GDM1 (cell line): Measurements from ENCODE around the gene CPVL.

Source experiments
- DNase-seq: peaks from one replicate; lab custom pipeline; 2025; lab: John Stamatoyannopoulos, UW

Gene CPVL

DNA sequence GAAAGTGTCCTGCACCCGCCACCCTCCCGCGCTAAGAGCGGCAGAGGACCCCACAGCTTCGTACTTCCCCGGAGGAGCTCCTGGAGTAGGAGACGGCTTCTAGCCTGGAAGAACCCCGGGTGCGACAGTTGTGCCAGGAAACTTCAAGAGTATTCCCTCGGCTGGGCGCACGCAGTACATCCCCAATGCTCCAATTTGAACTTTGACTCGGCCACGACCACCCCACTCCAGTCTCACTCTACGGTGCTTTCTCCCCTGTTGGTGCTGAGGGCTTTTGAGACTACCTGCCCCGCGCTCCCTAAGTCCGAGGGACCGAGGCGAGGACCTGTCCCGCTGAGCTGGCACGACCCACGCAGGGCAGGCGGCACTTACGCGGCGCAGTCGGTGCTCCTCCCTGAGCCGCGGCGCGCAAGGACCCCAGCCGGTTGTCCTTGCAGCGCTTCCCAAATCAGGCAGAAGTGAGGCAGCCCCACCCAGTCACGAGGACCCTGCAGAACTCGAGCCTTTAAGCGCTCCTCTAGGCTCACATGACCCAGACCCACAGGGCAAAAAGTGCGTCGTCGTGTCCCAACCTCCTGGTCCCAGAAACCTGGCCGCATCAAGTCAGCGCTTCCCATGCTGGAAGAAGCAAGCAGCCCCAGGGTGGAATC is at the start of gene CPVL:
TSS of gene CPVL (minus strand) at position 481 of the 650 bp plus-strand sequence. CDS start 25,476 bp downstream, outside the sequence.
- DNase-seq: no peak

GRCh38 chr7:29194594-29195427 is 48.5 kb upstream of the CPVL start, which contains the start of gene CHN2:
TSS of gene CHN2 (plus strand) at chr7:29194775.
- DNase-seq: no peak

GRCh38 chr7:29194206-29194593 is 47.9 kb upstream of the CPVL start:
- DNase-seq: no peak

- no peak for DNase-seq
These were observed 47.2 kb upstream of the CPVL start for GRCh38 chr7:29193316-29194205.

GRCh38 chr7:29192811-29193210 is 46.5 kb upstream of the CPVL start:
- no peak for DNase-seq

GRCh38 chr7:29192323-29192722 is 46.0 kb upstream of the CPVL start:
- no peak for DNase-seq

DNA sequence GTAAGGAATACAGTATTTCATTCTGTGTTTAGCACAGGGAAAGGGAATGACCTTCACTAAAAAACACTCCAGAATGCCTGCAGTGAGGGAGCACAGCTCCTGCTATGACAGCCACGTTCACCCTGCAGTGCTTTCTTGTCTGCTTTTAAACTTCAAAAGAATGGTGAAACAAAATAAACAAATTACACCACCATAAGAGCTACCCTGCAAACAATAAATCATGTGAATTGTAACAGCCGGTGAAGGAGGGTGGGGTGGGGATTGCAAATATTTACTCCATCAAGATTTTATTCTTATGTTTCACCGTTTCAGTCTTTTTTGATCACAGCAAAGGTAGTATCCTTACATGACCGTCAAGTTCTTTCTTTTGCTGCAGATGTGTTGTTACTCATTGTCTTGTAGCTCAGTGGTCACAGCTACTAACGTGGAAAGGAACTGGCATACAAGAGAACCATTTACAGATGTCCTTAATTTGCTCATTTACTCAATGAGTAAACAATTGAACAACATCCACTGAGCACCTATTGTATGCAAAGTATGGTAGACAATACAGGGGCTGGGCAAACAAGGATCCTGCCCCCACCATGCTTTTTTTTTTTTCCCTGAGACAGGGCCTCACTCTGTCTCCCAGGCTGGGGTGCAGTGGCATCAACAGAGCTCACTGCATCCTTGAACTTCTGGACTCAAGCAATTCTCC is 44.2 kb upstream of the CPVL start:
- DNase-seq: no peak

DNA sequence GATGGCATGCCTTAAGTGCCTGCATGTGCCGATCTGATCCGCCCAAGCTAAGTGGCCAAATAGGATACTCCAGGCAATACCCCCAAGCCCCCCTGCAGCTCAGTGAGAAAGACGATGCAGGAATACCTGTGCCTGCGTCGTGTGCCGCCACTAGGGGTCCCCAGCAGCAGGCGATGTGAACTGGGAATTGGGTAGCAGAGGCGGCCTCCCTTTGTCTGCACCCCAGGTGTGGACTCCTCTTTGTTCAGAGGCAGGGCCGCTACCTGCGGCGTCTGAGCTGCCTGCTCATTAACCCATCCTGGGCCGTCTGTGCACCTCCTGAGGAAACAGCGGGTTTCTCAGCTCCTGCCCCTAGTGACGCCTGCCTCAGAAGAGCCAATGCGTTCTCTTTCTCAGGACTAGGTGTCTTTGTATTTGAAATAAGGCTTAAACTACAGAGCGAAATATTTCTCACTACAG is 43.4 kb upstream of the CPVL start:
- no peak for DNase-seq

- DNase-seq: no peak
These were observed 39.3 kb upstream of the CPVL start for GRCh38 chr7:29185613-29186012.

DNA sequence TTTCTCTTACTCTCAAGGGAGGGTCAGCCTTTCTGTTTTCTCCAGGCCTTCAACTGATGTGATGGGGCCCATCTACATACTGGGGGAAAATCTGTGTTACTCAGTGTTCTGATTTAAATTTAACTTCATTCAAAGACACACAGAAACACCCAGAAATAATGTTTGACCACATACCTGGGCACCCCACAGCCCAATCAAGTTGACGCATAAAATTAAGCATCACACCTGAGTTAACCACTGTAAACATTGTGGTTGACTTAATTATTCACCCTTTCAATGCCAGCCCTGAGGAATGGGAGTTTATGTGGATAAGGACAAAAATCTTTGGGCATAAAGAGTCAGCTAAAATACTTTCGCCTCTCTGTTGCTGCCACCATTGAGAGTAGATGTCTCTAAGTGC is 38.3 kb upstream of the CPVL start:
- DNase-seq: no peak

- DNase-seq: no peak
These were observed 32.8 kb upstream of the CPVL start for GRCh38 chr7:29179115-29179514.

DNA sequence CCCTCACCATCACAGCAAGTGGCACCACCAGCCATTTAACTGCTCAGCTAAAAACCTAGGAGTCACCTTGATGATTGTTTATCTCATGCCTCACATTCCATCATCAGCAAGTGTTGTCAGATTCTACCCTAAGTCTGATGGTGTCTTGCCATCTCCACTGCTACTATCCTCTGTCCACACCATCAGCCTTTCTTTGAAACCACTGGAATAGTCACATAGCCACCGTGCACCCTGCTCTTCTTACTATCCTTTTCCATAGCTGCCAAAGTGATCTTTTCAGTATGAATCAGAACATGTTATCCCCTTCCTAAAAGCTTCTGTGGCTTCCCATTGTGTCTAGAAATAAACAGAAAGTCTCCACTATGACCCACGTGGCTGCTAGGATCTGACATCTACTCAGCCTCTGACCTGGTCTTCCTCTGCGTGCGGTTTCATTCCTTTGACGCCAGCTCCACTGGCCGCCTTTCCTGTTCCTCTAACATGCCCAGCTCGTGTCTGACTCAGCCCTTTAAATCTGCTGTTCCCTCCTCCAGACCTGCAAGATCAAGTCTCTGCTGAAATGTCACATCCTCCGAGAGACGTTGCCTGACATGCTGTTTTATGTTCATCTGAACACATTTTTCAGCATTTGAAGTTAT is 31.7 kb upstream of the CPVL start:
- DNase-seq: peak; percentile 79

- DNase-seq: no peak
These were observed 27.1 kb upstream of the CPVL start for GRCh38 chr7:29173458-29173857.

DNA sequence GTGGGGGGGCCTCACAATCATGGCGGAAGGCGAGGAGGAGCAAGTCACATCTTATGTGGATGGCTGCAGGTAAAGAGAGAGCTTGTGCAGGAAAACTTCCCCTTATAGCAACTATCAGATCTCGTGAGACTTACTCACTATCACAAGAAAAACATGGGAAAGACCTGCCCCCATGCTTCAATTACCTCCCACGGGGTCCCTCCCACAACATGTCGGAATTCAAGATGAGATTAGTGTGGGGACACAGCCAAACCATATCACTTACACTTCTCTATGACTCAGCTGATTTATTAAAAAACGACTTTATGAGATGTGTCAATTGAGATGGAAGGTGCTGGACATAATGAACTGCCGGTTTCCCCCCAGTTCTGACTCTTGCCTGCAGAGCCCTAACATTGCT is 24.4 kb upstream of the CPVL start:
- no peak for DNase-seq

- no peak for DNase-seq
These were observed 21.4 kb upstream of the CPVL start for GRCh38 chr7:29167721-29168120.

GRCh38 chr7:29163854-29164253 is 17.5 kb upstream of the CPVL start:
- DNase-seq: no peak

- no peak for DNase-seq
These were observed 16.2 kb upstream of the CPVL start for GRCh38 chr7:29162577-29162976.

GRCh38 chr7:29161231-29161630 is 14.9 kb upstream of the CPVL start:
- DNase-seq: no peak

GRCh38 chr7:29160080-29160479 is 13.7 kb upstream of the CPVL start:
- no peak for DNase-seq

DNA sequence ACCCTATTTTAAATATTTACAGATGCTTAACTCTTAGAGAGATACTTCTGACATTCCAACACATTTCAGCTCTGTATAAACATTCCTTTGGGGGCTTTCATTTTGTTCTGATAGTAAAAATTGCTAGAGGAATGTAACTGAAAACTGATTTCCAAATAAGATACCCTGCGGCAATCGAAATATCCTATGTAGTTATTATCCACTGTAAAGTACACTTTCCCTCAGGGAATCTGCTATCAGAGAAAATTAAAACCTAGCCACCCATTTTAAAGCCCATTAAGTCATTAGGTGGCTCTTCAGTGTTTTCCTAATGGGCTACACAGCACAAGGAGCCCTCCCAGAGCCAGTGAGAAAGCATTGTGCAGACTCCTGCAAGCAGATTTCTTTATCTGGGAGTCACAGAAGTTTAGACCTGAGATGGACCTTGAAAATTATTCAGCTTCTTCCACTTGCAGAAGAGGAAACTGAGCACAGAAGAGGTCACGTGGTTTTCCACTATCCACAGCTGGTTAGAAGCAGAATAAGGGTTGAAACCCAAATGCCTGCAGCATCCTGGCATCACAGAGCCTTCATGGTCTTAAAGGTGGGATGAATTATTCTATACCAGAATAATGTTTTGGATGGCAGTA is 12.6 kb upstream of the CPVL start:
- no peak for DNase-seq
